AG04450 (cell line): ENCODE data around the gene PAIP1. TPM values are rescaled to one million over a fixed set of nuclear protein-coding genes. Genes with fewer than 3 reads are reported as not detected.

Experiments
- CTCF ChIA-PET: fragments of 300-600, 350-600 bp; formaldehyde crosslinking; extraction: SDS; loops from one replicate; lab custom pipeline; 2022; ENCODE audit warnings: antibody characterized with exemption, inconsistent platforms; lab: Charles Lee
- POLR2A ChIA-PET: fragments of 350-600 bp; formaldehyde crosslinking; extraction: SDS; loops from one replicate; lab custom pipeline; 2021; ENCODE audit warnings: antibody characterized with exemption, inconsistent platforms; lab: Yijun Ruan, JAX
- DNase-seq: peaks from one replicate; pipeline ENCODE4 v3.0.0-alpha.2; 2011; ENCODE audit warnings: low read depth, low spot score
- H3K27ac ChIP-seq: one replicate; pipeline ENCODE4 v1.5.1; 2012; ENCODE audit warnings: low read depth, low read length, control low read depth
- H3K27me3 ChIP-seq: one replicate; pipeline ENCODE4 v1.6.0; 2012; ENCODE audit warnings: low read length; ENCODE audit not compliant: control insufficient read depth, insufficient read depth
- H3K4me3 ChIP-seq: 2 replicates; pipeline ENCODE4 v1.5.1; 2011; ENCODE audit warnings: mild to moderate bottlenecking, low read depth, low read length, control low read depth
- H3K9me3 ChIP-seq: 2 replicates; pipeline ENCODE4 v1.5.1; 2012; ENCODE audit warnings: low read length; ENCODE audit not compliant: control insufficient read depth, insufficient read depth
- CTCF ChIP-seq: IDR thresholded peaks from 2 replicates; pipeline ENCODE4 v1.5.1; 2011; ENCODE audit warnings: low read depth, low read length, control low read depth, inconsistent platforms
- polyA minus RNA-seq: library from RNA; depleted of rRNA, polyadenylated mRNA; stranded (reverse); fragments of >200 nt; gene quantifications from 2 replicates; pipeline ENCODE4 v1.2.3, GENCODE V29; 2011; rRNA and poly(A)+ RNA removed
- polyA plus RNA-seq: library from polyadenylated mRNA; depleted of rRNA; stranded (reverse); fragments of >200 nt; gene quantifications from 2 replicates; pipeline ENCODE4 v1.2.3, GENCODE V29; 2011; rRNA removed

PAIP1 gene, protein sequence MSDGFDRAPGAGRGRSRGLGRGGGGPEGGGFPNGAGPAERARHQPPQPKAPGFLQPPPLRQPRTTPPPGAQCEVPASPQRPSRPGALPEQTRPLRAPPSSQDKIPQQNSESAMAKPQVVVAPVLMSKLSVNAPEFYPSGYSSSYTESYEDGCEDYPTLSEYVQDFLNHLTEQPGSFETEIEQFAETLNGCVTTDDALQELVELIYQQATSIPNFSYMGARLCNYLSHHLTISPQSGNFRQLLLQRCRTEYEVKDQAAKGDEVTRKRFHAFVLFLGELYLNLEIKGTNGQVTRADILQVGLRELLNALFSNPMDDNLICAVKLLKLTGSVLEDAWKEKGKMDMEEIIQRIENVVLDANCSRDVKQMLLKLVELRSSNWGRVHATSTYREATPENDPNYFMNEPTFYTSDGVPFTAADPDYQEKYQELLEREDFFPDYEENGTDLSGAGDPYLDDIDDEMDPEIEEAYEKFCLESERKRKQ
- polyA plus RNA-seq (125 and 148 TPM in 2 replicates), polyA minus RNA-seq (39.5 and 77.2 TPM in 2 replicates)

DNA sequence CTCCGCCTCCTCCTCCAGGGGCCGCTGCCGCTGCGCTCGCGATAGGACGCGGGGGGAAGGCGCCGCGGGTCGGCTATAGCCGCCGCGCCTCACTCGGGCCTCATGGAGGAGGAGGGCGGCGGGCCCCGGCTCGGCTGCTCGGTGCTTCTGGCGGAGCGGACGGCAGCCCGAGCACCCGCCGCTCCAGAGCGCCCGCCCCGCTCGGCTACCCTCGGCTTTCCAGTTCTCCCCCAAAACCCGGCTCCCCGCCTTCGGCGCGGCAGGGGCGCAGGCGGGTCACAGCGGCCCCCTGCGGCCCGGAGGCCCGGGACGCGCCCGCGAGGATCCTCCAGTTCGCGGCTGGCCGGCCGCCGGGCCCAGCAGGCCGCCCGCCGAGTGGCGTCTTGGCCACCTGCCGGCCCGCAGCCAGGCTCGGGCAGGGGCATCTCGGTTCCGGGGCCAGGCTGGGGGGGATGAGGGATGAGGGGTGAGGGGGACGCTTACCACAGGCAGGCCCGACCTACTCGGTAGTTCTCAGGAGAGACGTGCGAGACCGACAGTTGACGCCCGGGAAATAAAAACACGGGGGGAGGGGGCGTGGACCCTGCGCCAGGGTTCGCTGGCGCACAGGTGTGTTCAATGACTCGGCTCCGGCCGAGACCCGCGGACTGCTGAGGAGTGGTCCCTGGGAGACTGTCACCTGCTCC lies at the start of gene PAIP1:
Gene PAIP1, minus strand, starts transcription at position 221 of the 686 bp plus-strand sequence. CDS start 231 bp downstream, outside the sequence.
- POLR2A ChIA-PET: interaction anchor here (1.3 to 1.8 kb wide), 3 partner anchors 46 to 441 kb away, joined by 3 to 6 read pairs (median 5); partner anchors contain the start of genes NNT and TMEM267

DNA sequence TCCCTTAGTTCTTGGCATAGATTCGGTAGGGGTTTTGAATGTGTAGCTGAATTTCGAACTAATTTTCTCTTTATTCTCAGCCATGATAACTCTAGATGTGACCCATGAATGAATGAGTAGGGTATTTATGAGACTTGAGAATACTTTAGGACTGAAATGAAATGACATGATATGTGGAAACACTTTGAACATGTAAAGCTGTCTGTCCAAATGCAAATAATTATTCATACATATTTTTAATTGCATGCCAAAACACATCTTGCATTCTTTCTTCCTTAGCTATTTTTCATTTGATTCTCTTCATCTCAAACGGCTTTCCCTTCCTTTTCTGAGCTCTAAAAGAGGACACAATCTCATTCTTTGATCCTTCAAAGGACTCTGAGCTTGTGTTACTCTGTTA lies 49.5 kb upstream of the PAIP1 start:
- ChIA-PET CTCF (interaction anchor here (2.0 kb wide), 1 partner anchor 25 kb away, joined by 16 read pairs; no protein-coding TSS in a partner anchor), POLR2A (no interaction called here)
- H3K4me3 ChIP-seq: no peak overlapping the region
- H3K27ac ChIP-seq: no peak overlapping the region
- TF ChIP-seq CTCF: no peak
- no peaks in the 10 kb centered on the region for H3K9me3 ChIP-seq
- no peak for DNase-seq
- H3K27me3 ChIP-seq: no peaks in the 10 kb centered on the region

More for the DNA sequence above, at the start of gene PAIP1:
- H3K27ac ChIP-seq: peak within 1 kb of the TSS; percentile 87
- CTCF ChIA-PET: interaction anchor here (0.8 to 1.0 kb wide), 2 partner anchors 46 to 73 kb away, joined by 3 read pairs; partner anchors contain the start of genes NNT and TMEM267
- peak; percentile 63 for DNase-seq
- H3K27me3 ChIP-seq: no peaks in the 10 kb centered on the region
- TF ChIP-seq CTCF: peak; percentile 38
- H3K9me3 ChIP-seq: peaks cover 2% of the 10 kb centered on the region; the same call in 1 of the 2 replicates
- peak within 1 kb of the TSS; percentile 86 for H3K4me3 ChIP-seq

DNA sequence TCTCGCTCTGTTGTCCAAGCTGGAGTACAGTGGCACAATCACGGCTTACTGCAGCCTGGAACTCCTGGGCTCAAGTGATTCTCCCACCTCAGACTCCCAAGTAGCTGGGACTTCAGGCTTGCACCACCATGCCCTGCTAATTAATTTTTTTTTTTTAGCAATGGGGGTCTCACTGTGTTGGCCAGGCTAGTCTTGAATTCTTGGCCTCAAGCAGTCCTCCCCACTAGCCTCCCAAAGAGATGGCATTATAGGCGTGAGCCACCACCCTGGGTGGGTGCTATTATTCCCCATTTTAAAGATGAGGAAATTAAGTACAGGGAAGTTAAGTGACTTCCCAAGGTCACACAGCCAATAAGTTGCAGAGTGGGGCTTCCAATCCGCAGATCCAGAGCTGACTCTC lies 47.8 kb upstream of the PAIP1 start:
- no peaks in the 10 kb centered on the region for H3K27me3 ChIP-seq
- H3K9me3 ChIP-seq: no peaks in the 10 kb centered on the region
- H3K4me3 ChIP-seq: no peak overlapping the region
- no peak for TF ChIP-seq CTCF
- H3K27ac ChIP-seq: no peak overlapping the region
- no peak for DNase-seq
- ChIA-PET CTCF (interaction anchor here (1.1 to 1.4 kb wide), 2 partner anchors 16 to 27 kb away, joined by 4 to 5 read pairs; no protein-coding TSS in a partner anchor), POLR2A (no interaction called here)

DNA sequence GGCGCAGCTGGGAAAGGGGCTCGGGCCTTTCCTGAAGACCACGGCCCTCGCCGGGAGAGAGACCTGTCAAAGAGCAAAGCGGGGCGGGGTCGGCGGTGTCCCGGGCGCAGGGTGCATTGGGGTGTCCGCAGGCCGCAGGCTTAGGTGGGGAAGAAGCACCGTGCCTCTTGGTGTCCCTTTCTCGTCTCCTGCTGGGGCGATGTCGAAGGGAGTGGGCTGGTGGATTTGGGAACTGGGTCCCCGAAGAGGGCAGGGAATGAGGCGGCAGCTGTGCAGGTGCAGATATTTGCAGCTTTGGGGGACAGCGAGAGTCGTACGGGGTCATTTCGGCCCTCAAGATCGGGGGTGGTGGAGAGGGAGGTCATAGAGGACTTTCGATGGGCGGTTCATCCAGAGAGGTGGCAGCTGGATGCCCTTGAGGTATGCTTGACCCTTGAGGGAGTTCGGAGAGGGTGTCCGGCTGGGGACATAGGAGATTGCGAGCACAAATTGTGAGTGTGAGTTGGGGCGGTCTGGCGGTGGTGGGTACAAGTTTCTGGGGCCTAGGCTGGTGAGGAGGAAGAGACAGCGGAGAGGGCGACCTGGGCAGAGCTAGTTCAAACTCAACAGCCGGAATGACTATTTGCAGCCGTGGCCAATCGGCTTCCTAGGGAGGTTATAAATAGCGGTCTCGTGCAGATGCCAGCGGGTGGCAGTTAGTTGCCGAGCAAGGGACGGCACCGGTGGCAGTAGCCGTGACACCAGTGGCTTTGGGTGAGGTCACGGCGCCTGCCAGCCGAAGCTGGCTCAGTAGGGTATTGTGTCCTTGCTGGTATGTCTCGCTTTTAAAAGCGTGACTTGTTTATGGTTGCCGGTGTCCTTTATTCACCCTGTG lies 46.7 kb upstream of the PAIP1 start:
- CTCF ChIA-PET: interaction anchor here (0.9 to 1.5 kb wide), 5 partner anchors 28 to 119 kb away, joined by 3 to 5 read pairs (median 5); no protein-coding TSS in a partner anchor
- Histone ChIP-seq H3K27ac (no peak overlapping the region), H3K9me3 (no peaks in the 10 kb centered on the region), H3K4me3 (peak overlapping the region; percentile 70), H3K27me3 (no peaks in the 10 kb centered on the region)
- no peak for DNase-seq
- no peak for TF ChIP-seq CTCF
- POLR2A ChIA-PET: interaction anchor here (1.2 to 1.5 kb wide), 2 partner anchors 48 to 88 kb away, joined by 5 to 8 read pairs; partner anchors contain the start of gene C5orf34
